Activated T-cell treated with anti-CD3 and anti-CD28 coated beads for 48 hours (primary cell): ENCODE data around the gene PDS5B.
"Not testable (repeated sequence)": the region's sequence is repeated elsewhere in the genome, so short reads cannot be mapped to it uniquely, and the experiment has no call there.

Experiments
- DNase-seq: peaks from one replicate; pipeline ENCODE4 v3.0.0-alpha.2; 2020; ENCODE audit warnings: low read depth

The PDS5B gene

GRCh38 chr13:32586080-32586900 is at the start of gene PDS5B:
Gene PDS5B (plus strand): TSS chr13:32586452. CDS start chr13:32648773, 62,321 bp downstream.
- DNase-seq, result peak; percentile 95

- peak; percentile 42 for DNase-seq
Measured at GRCh38 chr13:32537580-32538142, 48.6 kb upstream of the PDS5B start.

- no peak for DNase-seq
Measured at GRCh38 chr13:32538143-32538620, 48.1 kb upstream of the PDS5B start.

GRCh38 chr13:32538621-32539246 is 47.5 kb upstream of the PDS5B start, which contains the start of gene N4BP2L2:
Gene N4BP2L2 (minus strand): TSS chr13:32538795. CDS start chr13:32537027, 1,768 bp downstream.
- DNase-seq, result peak; percentile 81

- no peak for DNase-seq
Measured at GRCh38 chr13:32542221-32542620, 44.0 kb upstream of the PDS5B start.

- no peak for DNase-seq
Measured at GRCh38 chr13:32545083-32545482, 41.2 kb upstream of the PDS5B start.

- DNase-seq, result no peak
Measured at GRCh38 chr13:32548837-32549236, 37.4 kb upstream of the PDS5B start.

GRCh38 chr13:32549788-32550187 is 36.5 kb upstream of the PDS5B start:
- DNase-seq, result no peak

- no peak for DNase-seq
Measured at GRCh38 chr13:32553720-32554119, 32.5 kb upstream of the PDS5B start.

- no peak for DNase-seq
Measured at GRCh38 chr13:32555613-32556012, 30.6 kb upstream of the PDS5B start.

GRCh38 chr13:32560842-32561241 is 25.4 kb upstream of the PDS5B start:
- not testable (repeated sequence) for DNase-seq

GRCh38 chr13:32575687-32576086 is 10.6 kb upstream of the PDS5B start:
- DNase-seq, result not testable (repeated sequence)

GRCh38 chr13:32577032-32577431 is 9.2 kb upstream of the PDS5B start:
- DNase-seq, result no peak

- DNase-seq, result no peak
Measured at GRCh38 chr13:32581177-32581786, 5.0 kb upstream of the PDS5B start.

- DNase-seq, result no peak
Measured at GRCh38 chr13:32582281-32582680, 4.0 kb upstream of the PDS5B start.

- DNase-seq, result no peak
Measured at GRCh38 chr13:32582991-32583390, 3.3 kb upstream of the PDS5B start.

GRCh38 chr13:32585550-32586079 is 637 bp upstream of the PDS5B start:
- DNase-seq, result no peak

- DNase-seq, result peak; percentile 58
Measured at GRCh38 chr13:32587011-32587810, 959 bp downstream of the PDS5B start.

GRCh38 chr13:32587811-32588170 is 1.5 kb downstream of the PDS5B start:
- no peak for DNase-seq

- DNase-seq, result no peak
Measured at GRCh38 chr13:32588736-32589135, 2.5 kb downstream of the PDS5B start.

GRCh38 chr13:32589471-32589870 is 3.2 kb downstream of the PDS5B start:
- no peak for DNase-seq
